ENCODE results near the gene ANKRD63.

ANKRD63 gene

GRCh38 chr15:40239693-40240618, 42.9 kb downstream of the ANKRD63 start (continued):
- TF ChIP-seq TSHZ2 (CRISPR knock-in tag; IDR thresholded peaks at IDR 0.05) (no peak), TOX (CRISPR knock-in tag; IDR thresholded peaks at IDR 0.05; ENCODE audit: borderline replicate concordance) (no peak), ZC3H10 (CRISPR knock-in tag; IDR thresholded peaks at IDR 0.05) (no peak), ZNF70 (CRISPR knock-in tag; IDR thresholded peaks at IDR 0.05) (no peak), ZNF8 (CRISPR knock-in tag; IDR thresholded peaks at IDR 0.05) (no peak)

GRCh38 chr15:40239404-40239692, 43.5 kb downstream of the ANKRD63 start:
- peak; percentile 16 for ATAC-seq
- TF ChIP-seq ZNF565 (CRISPR knock-in tag; conservative IDR thresholded peaks at IDR 0.05; ENCODE audit: low read depth) (no peak), TOX (CRISPR knock-in tag; IDR thresholded peaks at IDR 0.05; ENCODE audit: borderline replicate concordance) (no peak), TCF4 (CRISPR knock-in tag; IDR thresholded peaks at IDR 0.05; ENCODE audit: borderline replicate concordance) (no peak), BACH2 (CRISPR knock-in tag; IDR thresholded peaks at IDR 0.05; ENCODE audit: borderline replicate concordance) (no peak), TSHZ2 (CRISPR knock-in tag; IDR thresholded peaks at IDR 0.05) (no peak), OSR1 (CRISPR knock-in tag; IDR thresholded peaks at IDR 0.05) (no peak), PPARA (CRISPR knock-in tag; IDR thresholded peaks at IDR 0.05; ENCODE audit: borderline replicate concordance) (no peak), GLIS3 (CRISPR knock-in tag; IDR thresholded peaks at IDR 0.05) (no peak)

- TF ChIP-seq ZFP3 (CRISPR knock-in tag; IDR thresholded peaks at IDR 0.05) = no peak
- ATAC-seq = peak; percentile 73
Observed at GRCh38 chr15:40238532-40239403, 44.1 kb downstream of the ANKRD63 start, which contains the start of gene PAK6. Gene PAK6 (plus strand): TSS chr15:40239063. CDS start chr15:40264786, 25,723 bp downstream.

GRCh38 chr15:40235201-40235885, 47.5 kb downstream of the ANKRD63 start:
- no peak for ATAC-seq
- TF ChIP-seq CREB5 (CRISPR knock-in tag; IDR thresholded peaks at IDR 0.05; ENCODE audit: low read depth) = no peak
- no peak for TF ChIP-seq BACH2 (CRISPR knock-in tag; IDR thresholded peaks at IDR 0.05; ENCODE audit: borderline replicate concordance)
- no peak for TF ChIP-seq ZFP3 (CRISPR knock-in tag; IDR thresholded peaks at IDR 0.05)
- no peak for TF ChIP-seq OSR1 (CRISPR knock-in tag; IDR thresholded peaks at IDR 0.05)
- no peak for TF ChIP-seq ZNF8 (CRISPR knock-in tag; IDR thresholded peaks at IDR 0.05)
- no peak for TF ChIP-seq CSRNP3 (CRISPR knock-in tag; IDR thresholded peaks at IDR 0.05)
- TF ChIP-seq RARB (CRISPR knock-in tag; IDR thresholded peaks at IDR 0.05) = no peak
- TF ChIP-seq ESRRG (CRISPR knock-in tag; IDR thresholded peaks at IDR 0.05) = no peak
- TF ChIP-seq PPARA (CRISPR knock-in tag; IDR thresholded peaks at IDR 0.05; ENCODE audit: borderline replicate concordance) = no peak
- TF ChIP-seq CSDC2 (CRISPR knock-in tag; IDR thresholded peaks at IDR 0.05) = no peak
- no peak for TF ChIP-seq POU6F1 (CRISPR knock-in tag; IDR thresholded peaks at IDR 0.05; ENCODE audit: borderline replicate concordance, low read depth)
- no peak for TF ChIP-seq ZC3H10 (CRISPR knock-in tag; IDR thresholded peaks at IDR 0.05)
- TF ChIP-seq ZFP30 (CRISPR knock-in tag; IDR thresholded peaks at IDR 0.05) = no peak
- no peak for TF ChIP-seq ZNF565 (CRISPR knock-in tag; conservative IDR thresholded peaks at IDR 0.05; ENCODE audit: low read depth)
- TF ChIP-seq TCF4 (CRISPR knock-in tag; IDR thresholded peaks at IDR 0.05; ENCODE audit: borderline replicate concordance) = no peak

All from SK-N-SH treated with all-trans-retinoic acid at 6 μM for 48 hours (cell line).